Measurements from ENCODE around the gene PSMG2. TPM values are rescaled to one million over a fixed set of nuclear protein-coding genes. Genes with fewer than 3 reads are reported as not detected.

Gene PSMG2
- total RNA-seq, 1 experiment from 2014 or later: 84.3 TPM

DNA sequence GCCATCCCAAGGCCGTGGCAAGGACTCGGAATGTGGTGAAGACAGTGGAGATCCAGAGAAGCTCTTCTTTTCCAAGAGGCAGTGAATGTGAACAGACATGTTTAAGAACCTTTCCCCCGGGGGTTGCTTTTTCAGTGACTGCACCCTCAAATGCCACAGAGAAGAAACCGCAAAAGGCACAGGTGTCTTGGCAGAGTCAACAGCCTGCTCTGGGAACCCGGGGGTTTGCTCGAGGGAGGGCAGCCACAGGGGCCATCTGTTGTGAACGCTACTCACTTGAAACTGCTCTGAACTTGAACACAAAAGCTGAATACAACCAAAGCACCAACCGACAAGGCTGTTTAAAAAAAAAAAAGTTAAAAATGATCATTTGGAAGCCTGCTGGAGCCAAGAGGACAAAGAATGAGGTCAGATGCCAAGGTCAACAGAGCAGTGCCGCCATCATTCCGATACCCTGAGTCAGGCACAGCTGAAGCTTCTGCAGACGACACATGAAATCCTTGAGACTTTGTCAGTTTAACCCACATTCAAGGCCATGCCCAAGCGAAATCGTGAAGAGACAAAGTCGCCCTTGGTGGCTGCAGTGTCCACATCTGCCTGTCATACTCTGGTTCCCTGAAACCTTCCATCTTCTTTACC is 47.4 kb downstream of the PSMG2 start:
- Histone ChIP-seq H3K4me1 (ENCODE audit: control insufficient read depth in 1 of 2, insufficient read depth in 2 of 2, low read length in 2 of 2) (no peaks in the 10 kb centered on the region), H3K27me3 (ENCODE audit: insufficient read depth, low read length) (no peaks in the 10 kb centered on the region), H4K20me1 (ENCODE audit: insufficient read depth) (no peaks in the 10 kb centered on the region), H3K27ac (ENCODE audit: low read depth, low read length) (no peak overlapping the region), H3K4me3 (replicated peaks in 1 of 2; ENCODE audit: low read depth in 1 of 2, low read length in 2 of 2) (no peak overlapping the region), H3K4me2 (ENCODE audit: low read length) (no peak overlapping the region), H3K36me3 (ENCODE audit: control insufficient read depth in 1 of 2, insufficient read depth in 2 of 2, low read length in 2 of 2) (no peaks in the 10 kb centered on the region), H3K9ac (ENCODE audit: low read length) (no peak overlapping the region), H2AFZ (ENCODE audit: low read depth, low read length, poor library complexity, severe bottlenecking) (no peak overlapping the region), H3K9me2 (ENCODE audit: insufficient read depth) (no peaks in the 10 kb centered on the region), H3K9me3 (ENCODE audit: control insufficient read depth in 1 of 2, insufficient read depth in 1 of 2, low read depth in 1 of 2, low read length in 2 of 2) (no peaks in the 10 kb centered on the region), H3K79me2 (ENCODE audit: insufficient read depth, low read length) (no peaks in the 10 kb centered on the region)
- CTCF ChIA-PET: no interaction called here
- intact Hi-C loops (cut with micrococcal nuclease): no loop called here
- POLR2A ChIA-PET: no interaction called here
- no peak for ATAC-seq
- BruUV-seq (replicated peaks): no TSS peak
- RAD21 ChIA-PET (ENCODE audit: low non-redundant PET in 1 of 2, low total read pairs in 2 of 2, uncharacterized antibody in 2 of 2, unreplicated experiment in 2 of 2): no interaction called here
- TF ChIP-seq POLR2A (IDR thresholded peaks at IDR 0.05; ENCODE audit: borderline replicate concordance, extremely low read depth, insufficient read depth, insufficient read length): no peak
- TF ChIP-seq YY1 (IDR thresholded peaks at IDR 0.05; ENCODE audit: extremely low read depth, insufficient replicate concordance, low read depth, low read length): no peak
- no peak for TF ChIP-seq CBX3 (IDR thresholded peaks at IDR 0.05; ENCODE audit: low read depth)
- no peak for DNase-seq (ENCODE audit: low read depth, low spot score)

DNA sequence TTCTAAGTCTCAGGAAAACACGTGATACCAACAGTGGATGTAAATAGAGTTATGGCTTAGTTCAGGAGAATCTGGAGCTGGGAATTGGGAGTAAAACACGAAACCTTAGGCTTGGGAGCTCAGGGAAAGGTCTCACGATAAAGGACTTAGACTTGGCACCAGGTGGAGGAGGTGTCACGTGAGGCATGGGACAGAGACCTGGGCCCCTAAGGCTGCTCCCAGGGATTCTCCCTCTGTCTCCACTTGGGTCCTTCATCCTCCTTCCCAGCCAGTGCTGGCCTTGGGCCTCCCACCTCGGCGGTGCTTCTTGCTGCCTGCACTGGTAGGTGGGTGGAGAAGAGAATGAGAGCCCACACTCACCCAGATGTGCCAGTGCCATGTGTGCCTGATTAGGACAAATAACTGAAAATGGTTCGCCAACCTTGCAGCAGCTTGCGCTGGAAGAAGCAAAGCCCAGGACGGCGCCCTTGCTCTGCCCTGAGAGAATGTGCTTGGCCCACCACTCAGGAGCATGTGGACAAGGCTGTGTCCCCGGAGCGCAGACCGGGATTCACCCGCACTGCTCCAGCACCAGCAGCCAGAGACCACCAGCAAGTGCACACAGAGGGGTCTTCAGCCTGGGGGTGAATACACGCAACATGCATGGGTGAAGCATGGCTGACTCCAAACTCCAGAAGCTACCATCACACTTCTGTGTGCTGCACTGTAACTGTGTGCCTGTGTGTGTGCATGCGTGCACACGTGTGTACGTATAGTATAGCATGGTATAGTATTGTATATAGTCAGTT is 48.1 kb downstream of the PSMG2 start:
- TF ChIP-seq EZH2phosphoT487 (IDR thresholded peaks at IDR 0.05; ENCODE audit: borderline replicate concordance): no peak
- no peak for TF ChIP-seq EZH2 (IDR thresholded peaks at IDR 0.05)
- TF ChIP-seq EGR1 (IDR thresholded peaks at IDR 0.05; ENCODE audit: low read depth): no peak
- no peak for TF ChIP-seq CBX3 (IDR thresholded peaks at IDR 0.05; ENCODE audit: low read depth)
- TF ChIP-seq, protein P1, sequence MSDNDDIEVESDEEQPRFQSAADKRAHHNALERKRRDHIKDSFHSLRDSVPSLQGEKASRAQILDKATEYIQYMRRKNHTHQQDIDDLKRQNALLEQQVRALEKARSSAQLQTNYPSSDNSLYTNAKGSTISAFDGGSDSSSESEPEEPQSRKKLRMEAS (IDR thresholded peaks at IDR 0.05): no peak
- TF ChIP-seq TCF7L2 (IDR thresholded peaks at IDR 0.05; ENCODE audit: borderline replicate concordance, extremely low read depth, insufficient read depth, insufficient read length): no peak
- no peak for TF ChIP-seq ZFX (IDR thresholded peaks at IDR 0.05)
- TF ChIP-seq CTCF (IDR thresholded peaks at IDR 0.05 in 2 of 3, conservative IDR thresholded peaks at IDR 0.05 in 1 of 3; ENCODE audit: borderline replicate concordance in 1 of 3, insufficient read depth in 1 of 3, low read depth in 2 of 3, low read length in 2 of 3): no peak
- Histone ChIP-seq H3K9ac (ENCODE audit: low read length) (no peak overlapping the region), H4K20me1 (ENCODE audit: insufficient read depth) (no peaks in the 10 kb centered on the region), H3K9me3 (ENCODE audit: control insufficient read depth in 1 of 2, insufficient read depth in 1 of 2, low read depth in 1 of 2, low read length in 2 of 2) (no peaks in the 10 kb centered on the region), H3K27me3 (ENCODE audit: insufficient read depth, low read length) (no peaks in the 10 kb centered on the region), H2AFZ (ENCODE audit: low read depth, low read length, poor library complexity, severe bottlenecking) (no peak overlapping the region), H3K79me2 (ENCODE audit: insufficient read depth, low read length) (no peaks in the 10 kb centered on the region), H3K27ac (ENCODE audit: low read depth, low read length) (no peak overlapping the region), H3K4me2 (ENCODE audit: low read length) (no peak overlapping the region), H3K9me2 (ENCODE audit: insufficient read depth) (no peaks in the 10 kb centered on the region), H3K36me3 (ENCODE audit: control insufficient read depth in 1 of 2, insufficient read depth in 2 of 2, low read length in 2 of 2) (no peaks in the 10 kb centered on the region), H3K4me1 (ENCODE audit: control insufficient read depth in 1 of 2, insufficient read depth in 2 of 2, low read length in 2 of 2) (no peaks in the 10 kb centered on the region), H3K4me3 (replicated peaks in 1 of 2; ENCODE audit: low read depth in 1 of 2, low read length in 2 of 2) (no peak overlapping the region)
- RAD21 ChIA-PET (ENCODE audit: low non-redundant PET in 1 of 2, low total read pairs in 2 of 2, uncharacterized antibody in 2 of 2, unreplicated experiment in 2 of 2): no interaction called here
- intact Hi-C loops (cut with micrococcal nuclease): no loop called here
- POLR2A ChIA-PET: no interaction called here
- CTCF ChIA-PET: no interaction called here
- no TSS peak for BruUV-seq (replicated peaks)
- DNase-seq (ENCODE audit: low read depth, low spot score) (no peak), ATAC-seq (no peak)
